A549 (cell line): ENCODE results near the gene KDELR1. TPM values are rescaled to one million over a fixed set of nuclear protein-coding genes. Genes with fewer than 3 reads are reported as not detected.

ENCODE experiments used
- ATAC-seq, 2 experiments: fragments of 200-7000 bp in 1 of 2; fragments of >200 bp in 1 of 2; cut with Nextera tagmentation in 1 of 2; cut with Tn5 transposase in 1 of 2; 3 replicates each; pipeline versions ENCODE4 v1.8.0 to v1.9.1; 2018 to 2020; ENCODE audit warnings: mild to moderate bottlenecking in 1 of 2, moderate library complexity in 1 of 2
- CTCF ChIA-PET: fragments of 300-600 bp; sonication (Branson Sonifier 250); formaldehyde crosslinking; extraction: SDS; loops from one replicate; lab custom pipeline; 2021; ENCODE audit warnings: antibody characterized with exemption, inconsistent platforms; lab: Yijun Ruan, JAX
- POLR2A ChIA-PET: fragments of 350-600 bp; formaldehyde crosslinking; extraction: SDS; loops from one replicate; lab custom pipeline; 2021; ENCODE audit warnings: antibody characterized with exemption, inconsistent platforms; lab: Yijun Ruan, JAX
- DNase-seq, 2 experiments: peaks; one replicate each; pipeline versions ENCODE4 v3.0.0 to v3.0.0-alpha.2; 2011 to 2016; ENCODE audit warnings: low read depth in 1 of 2, low spot score in 1 of 2
- FAIRE-seq: peaks from 2 replicates; lab custom pipeline; 2011; peaks lifted over from hg19 to GRCh38; lab: Jason Lieb, UNC
- H3K27ac ChIP-seq, 2 experiments: fragments of >200 bp; sonication (Bioruptor Twin); formaldehyde crosslinking; 3 replicates each; pipeline ENCODE4 v1.5.1; 2016 to 2017
- H3K4me1 ChIP-seq: fragments of >200 bp; sonication (Bioruptor Twin); formaldehyde crosslinking; 3 replicates; pipeline ENCODE4 v1.6.1; 2016
- H3K4me2 ChIP-seq: fragments of >200 bp; sonication (Bioruptor Twin); formaldehyde crosslinking; 3 replicates; pipeline ENCODE4 v1.6.1; 2016
- H3K4me3 ChIP-seq: fragments of >200 bp; sonication (Bioruptor Twin); formaldehyde crosslinking; 3 replicates; pipeline ENCODE4 v1.5.1; 2016
- H3K9me3 ChIP-seq: fragments of >200 bp; sonication (Bioruptor Twin); formaldehyde crosslinking; 3 replicates; pipeline ENCODE4 v1.6.1; 2016
- ATOH8 ChIP-seq: fragments of 250-450 bp; sonication (Bioruptor Pico); IDR thresholded peaks from 2 replicates; pipeline ENCODE4 v1.5.0; 2020; ENCODE audit warnings: low read depth, mild to moderate bottlenecking, moderate library complexity
- BCL3 ChIP-seq: fragments of >200 bp; sonication (Bioruptor Twin); formaldehyde crosslinking; IDR thresholded peaks from 3 replicates; pipeline ENCODE4 v1.6.1; 2016
- E2F6 ChIP-seq: IDR thresholded peaks from 2 replicates; pipeline ENCODE4 v1.6.1; 2012; ENCODE audit warnings: low read depth, borderline replicate concordance
- EHF ChIP-seq: fragments of 250-450 bp; sonication (Bioruptor Pico); IDR thresholded peaks from 2 replicates; pipeline ENCODE4 v1.5.0; 2020; ENCODE audit warnings: mild to moderate bottlenecking
- EHMT2 ChIP-seq: fragments of 200-600 bp; sonication (generic); IDR thresholded peaks from 2 replicates; pipeline ENCODE4 v1.6.1; 2016; ENCODE audit warnings: antibody characterized with exemption, low read depth, mild to moderate bottlenecking, moderate library complexity
- ELK1 ChIP-seq: fragments of 150-350 bp; IDR thresholded peaks from 2 replicates; pipeline ENCODE4 v1.6.1; 2014; ENCODE audit warnings: low read depth, mild to moderate bottlenecking, low read length
- EP300 ChIP-seq, 2 experiments: fragments of >200 bp; sonication (Bioruptor Twin); formaldehyde crosslinking; IDR thresholded peaks; 2 replicates in 1 of 2; 3 replicates in 1 of 2; pipeline ENCODE4 v1.6.1; 2016 to 2017
- ESRRA ChIP-seq: fragments of 150-350 bp; IDR thresholded peaks from 2 replicates; pipeline ENCODE4 v1.6.1; 2014; ENCODE audit warnings: mild to moderate bottlenecking, low read length, borderline replicate concordance
- HDAC2 ChIP-seq: fragments of 200-600 bp; sonication (generic); IDR thresholded peaks from 2 replicates; pipeline ENCODE4 v1.6.1; 2016
- HOXA7 ChIP-seq: fragments of 250-450 bp; sonication (Bioruptor Pico); IDR thresholded peaks from 2 replicates; pipeline ENCODE4 v1.5.0; 2020; ENCODE audit warnings: mild to moderate bottlenecking, moderate library complexity
- HOXB13 ChIP-seq: fragments of 250-450 bp; sonication (Bioruptor Pico); IDR thresholded peaks from 2 replicates; pipeline ENCODE4 v1.5.0; 2020; ENCODE audit warnings: low read depth, mild to moderate bottlenecking, moderate library complexity
- KDM1A ChIP-seq: fragments of 200-600 bp; sonication (generic); IDR thresholded peaks from 2 replicates; pipeline ENCODE4 v1.6.1; 2016; ENCODE audit warnings: low read depth, mild to moderate bottlenecking
- MAZ ChIP-seq: fragments of 150-350 bp; IDR thresholded peaks from 2 replicates; pipeline ENCODE4 v1.6.1; 2014; ENCODE audit warnings: antibody characterized with exemption, low read depth, low read length, borderline replicate concordance
- NFE2L2 ChIP-seq: fragments of 150-350 bp; conservative IDR thresholded peaks from 2 replicates; pipeline ENCODE4 v1.6.1; 2014; ENCODE audit warnings: low read length
- NPAS2 ChIP-seq: fragments of 250-450 bp; sonication (Bioruptor Pico); IDR thresholded peaks from 2 replicates; pipeline ENCODE4 v1.8.0; 2022; ENCODE audit warnings: mild to moderate bottlenecking, moderate library complexity, borderline replicate concordance
- REST ChIP-seq: fragments of 200-600 bp; sonication (generic); IDR thresholded peaks from 2 replicates; pipeline ENCODE4 v1.6.1; 2016; ENCODE audit warnings: antibody characterized with exemption, mild to moderate bottlenecking, moderate library complexity
- RFX5 ChIP-seq: fragments of 450-650 bp; IDR thresholded peaks from 2 replicates; pipeline ENCODE4 v1.7.1; 2014; ENCODE audit warnings: antibody characterized with exemption, mild to moderate bottlenecking, moderate library complexity
- TP53 ChIP-seq: fragments of 250-450 bp; sonication (Bioruptor Pico); IDR thresholded peaks from 2 replicates; pipeline ENCODE4 v1.5.0; 2021; ENCODE audit warnings: mild to moderate bottlenecking, moderate library complexity
- ZC3H11A ChIP-seq: fragments of 450-650 bp; IDR thresholded peaks from 2 replicates; pipeline ENCODE4 v1.6.1; 2014; ENCODE audit warnings: antibody characterized with exemption, mild to moderate bottlenecking
- WGBS: methylation state at CpG from one replicate; pipeline ENCODE4 v1.1.6; 2017; ENCODE audit errors: missing lambda C conversion rate; 5-methylcytosine and 5-hydroxymethylcytosine counted together
- polyA plus RNA-seq, 4 experiments: library from polyadenylated mRNA; depleted of rRNA in 3 of 4; stranded (reverse); fragments of >200 nt; fragmentation: RNase III in 1 of 4; extraction: RNeasy Plus Mini Kit Qiagen cat#74134 plus additional on column Dnase treatment in 1 of 4; gene quantifications; 2 replicates in 3 of 4; 3 replicates in 1 of 4; pipeline ENCODE4 v1.2.3, GENCODE V29; 2011 to 2017

The KDELR1 gene
- polyA plus RNA-seq, 2 of the 4 experiments (the other 2 are of a cell fraction) = 200 to 302 TPM

GRCh38 chr19:48361912-48362311 lies 29.4 kb downstream of the KDELR1 start:
- CTCF ChIA-PET = interaction anchor here (1.4 to 2.7 kb wide), 4 partner anchors 8 to 223 kb away, joined by 4 to 11 read pairs (median 7); no protein-coding TSS in a partner anchor

GRCh38 chr19:48359123-48359522 lies 32.2 kb downstream of the KDELR1 start:
- CTCF ChIA-PET = interaction anchor here (1.5 to 17.4 kb wide), 4 partner anchors 12 to 249 kb away, joined by 4 to 224 read pairs (median 18); partner anchors contain the start of gene KDELR1
- TF ChIP-seq EHMT2 (no peak), NFE2L2 (no peak), RFX5 (no peak), KDM1A (no peak)
- no peak for DNase-seq
- WGBS = 79% methylated on average over 5 of the region's 5 CpGs
- no peaks in the 10 kb centered on the region for H3K9me3 ChIP-seq
- FAIRE-seq = no peak
- H3K27ac ChIP-seq = no peak overlapping the region
- no peak for ATAC-seq
- no peak overlapping the region for H3K4me2 ChIP-seq
- no peak overlapping the region for H3K4me3 ChIP-seq
- H3K4me1 ChIP-seq = peaks cover 28% of the 10 kb centered on the region
- POLR2A ChIA-PET = no interaction called here

More at GRCh38 chr19:48361912-48362311, 29.4 kb downstream of the KDELR1 start:
- H3K4me3 ChIP-seq = no peak overlapping the region
- 96% methylated on average over 3 of the region's 3 CpGs for WGBS
- no peak for TF ChIP-seq REST
- TF ChIP-seq, all 56 proteins: peak for 0
- DNase-seq = no peak
- H3K4me1 ChIP-seq = peaks cover 11% of the 10 kb centered on the region
- no peak overlapping the region for H3K4me2 ChIP-seq
- ATAC-seq = no peak
- POLR2A ChIA-PET = interaction anchor here (1.1 to 3.1 kb wide), 2 partner anchors 29 to 30 kb away, joined by 8 to 36 read pairs; partner anchors contain the start of gene KDELR1
- no peaks in the 10 kb centered on the region for H3K9me3 ChIP-seq
- no peak for FAIRE-seq
- H3K27ac ChIP-seq = no peak overlapping the region

GRCh38 chr19:48355365-48355954 lies 35.9 kb downstream of the KDELR1 start:
- peaks cover 31% of the 10 kb centered on the region for H3K4me1 ChIP-seq
- 82% methylated on average over 12 of the region's 12 CpGs for WGBS
- FAIRE-seq (no peak), ATAC-seq (peak; percentile 2 to 12; a peak in 3 of 6 replicates), DNase-seq (no peak)
- H3K9me3 ChIP-seq = no peaks in the 10 kb centered on the region
- peak overlapping the region; percentile 40 for H3K4me2 ChIP-seq
- H3K27ac ChIP-seq = peak overlapping the region; percentile 67 to 85
- ChIA-PET POLR2A (interaction anchor here (1.0 to 1.8 kb wide), 3 partner anchors 8 to 34 kb away, joined by 3 to 13 read pairs (median 8); partner anchors contain the start of genes SYNGR4 and TMEM143), CTCF (interaction anchor here (0.6 to 17.4 kb wide), 7 partner anchors 9 to 229 kb away, joined by 3 to 224 read pairs (median 8); partner anchors contain the start of gene KDELR1)
- H3K4me3 ChIP-seq = no peak overlapping the region
- TF ChIP-seq ESRRA (no peak), ATOH8 (CRISPR knock-in tag) (no peak), EP300 (IDR thresholded peaks at IDR 0.05) (no peak), BCL3 (no peak), MAZ (no peak), EHF (CRISPR knock-in tag) (no peak), NPAS2 (CRISPR knock-in tag) (no peak), ZC3H11A (no peak), REST (no peak), E2F6 (no peak), ELK1 (no peak), TP53 (CRISPR knock-in tag) (no peak), HOXA7 (CRISPR knock-in tag) (no peak), HOXB13 (no peak), HDAC2 (no peak)
